OCI-LY7 (cell line): Measurements from ENCODE around the gene DPP10. TPM values are rescaled to one million over a fixed set of nuclear protein-coding genes. Genes with fewer than 3 reads are reported as not detected.

Source experiments
- BruUV-seq: library from RNA; stranded (reverse); fragments of 400-500 nt; replicated peaks from 2 replicates; lab custom pipeline; 2021; lab: Mats Ljungman, UMichigan
- CTCF ChIA-PET: fragments of 300-600 bp; sonication (Branson Sonifier 250); formaldehyde crosslinking; loops from one replicate; lab custom pipeline; 2022; ENCODE audit warnings: antibody characterized with exemption; ENCODE audit not compliant: unreplicated experiment; lab: Charles Lee
- POLR2A ChIA-PET: fragments of 300-600 bp; sonication (Branson Sonifier 250); formaldehyde crosslinking; loops from one replicate; lab custom pipeline; 2022; ENCODE audit warnings: antibody characterized with exemption; lab: Charles Lee
- DNase-seq: peaks from one replicate; pipeline ENCODE4 v3.0.0-alpha.2; 2015; ENCODE audit warnings: low spot score
- H2AFZ ChIP-seq: fragments of 200-600 bp; sonication (generic), shearing (Covaris generic); 2 replicates; pipeline ENCODE4 v1.6.1; 2014; ENCODE audit warnings: mild to moderate bottlenecking, antibody characterized with exemption, low read length, moderate library complexity
- H3K27ac ChIP-seq: fragments of 200-600 bp; sonication (generic); 2 replicates; pipeline ENCODE4 v1.5.1; 2014; ENCODE audit warnings: mixed run types, low read depth, mild to moderate bottlenecking, moderate library complexity, low read length, inconsistent platforms; ENCODE audit not compliant: poor library complexity, severe bottlenecking
- H3K36me3 ChIP-seq: fragments of 200-600 bp; sonication (generic); 2 replicates; pipeline ENCODE4 v1.6.1; 2014; ENCODE audit warnings: mild to moderate bottlenecking, antibody characterized with exemption, low read length, moderate library complexity, mixed read lengths; ENCODE audit not compliant: insufficient read depth
- H3K4me1 ChIP-seq: fragments of 200-600 bp; sonication (generic); 2 replicates; pipeline ENCODE4 v1.5.1; 2014; ENCODE audit warnings: mild to moderate bottlenecking, low read length; ENCODE audit not compliant: insufficient read depth, poor library complexity, severe bottlenecking
- H3K4me2 ChIP-seq: fragments of 200-600 bp; sonication (generic); 2 replicates; pipeline ENCODE4 v1.6.1; 2014; ENCODE audit warnings: mild to moderate bottlenecking, low read length
- H3K4me3 ChIP-seq: fragments of 200-600 bp; sonication (generic); 2 replicates; pipeline ENCODE4 v1.5.1; 2014; ENCODE audit warnings: mild to moderate bottlenecking, low read depth, low read length; ENCODE audit not compliant: poor library complexity, severe bottlenecking
- H3K79me2 ChIP-seq: fragments of 200-600 bp; sonication (generic); 2 replicates; pipeline ENCODE4 v1.6.1; 2016; ENCODE audit warnings: low read depth, mild to moderate bottlenecking, low read length, moderate library complexity, mixed read lengths; ENCODE audit not compliant: insufficient read depth
- H3K9me2 ChIP-seq: fragments of 200-600 bp; sonication (generic); 2 replicates; pipeline ENCODE4 v1.6.1; 2016; ENCODE audit warnings: mild to moderate bottlenecking, low read length, mixed read lengths; ENCODE audit not compliant: insufficient read depth
- H3K9me3 ChIP-seq: fragments of 200-600 bp; sonication (generic); 2 replicates; pipeline ENCODE4 v1.6.1; 2014; ENCODE audit warnings: mild to moderate bottlenecking, mixed run types, low read length, mixed read lengths
- H4K20me1 ChIP-seq: fragments of 200-600 bp; sonication (generic); 2 replicates; pipeline ENCODE4 v1.6.1; 2014; ENCODE audit warnings: mild to moderate bottlenecking, antibody characterized with exemption, low read length, moderate library complexity, mixed read lengths; ENCODE audit not compliant: insufficient read depth
- EZH2phosphoT487 ChIP-seq: fragments of 200-600 bp; sonication (generic); IDR thresholded peaks from 2 replicates; pipeline ENCODE4 v1.6.1; 2018; ENCODE audit warnings: low read depth, borderline replicate concordance, mild to moderate bottlenecking, mixed run types, antibody characterized with exemption, low read length, moderate library complexity, mixed read lengths
- intact Hi-C: fragments of 100-400 bp; cut with micrococcal nuclease; formaldehyde crosslinking; loops from one replicate; pipeline ENCODE4 v1.10.0; 2022; ENCODE audit not compliant: unreplicated experiment
- total RNA-seq, 2 experiments: library from RNA; depleted of rRNA in 1 of 2; stranded (reverse); fragments of >200 nt in 1 of 2; shearing (Covaris generic) in 1 of 2; gene quantifications; 2 replicates each; pipeline ENCODE4 v1.2.3, GENCODE V29; 2014 to 2022
- TF ChIP-seq, protein P1 (sequence below): fragments of 200-600 bp; sonication (generic); conservative IDR thresholded peaks from 2 replicates; pipeline ENCODE4 v1.5.1; 2014; ENCODE audit warnings: mild to moderate bottlenecking, antibody characterized with exemption, low read length, moderate library complexity, mixed read lengths

Gene DPP10
- total RNA-seq, 2 experiments from 2014 or later = not detected

DNA sequence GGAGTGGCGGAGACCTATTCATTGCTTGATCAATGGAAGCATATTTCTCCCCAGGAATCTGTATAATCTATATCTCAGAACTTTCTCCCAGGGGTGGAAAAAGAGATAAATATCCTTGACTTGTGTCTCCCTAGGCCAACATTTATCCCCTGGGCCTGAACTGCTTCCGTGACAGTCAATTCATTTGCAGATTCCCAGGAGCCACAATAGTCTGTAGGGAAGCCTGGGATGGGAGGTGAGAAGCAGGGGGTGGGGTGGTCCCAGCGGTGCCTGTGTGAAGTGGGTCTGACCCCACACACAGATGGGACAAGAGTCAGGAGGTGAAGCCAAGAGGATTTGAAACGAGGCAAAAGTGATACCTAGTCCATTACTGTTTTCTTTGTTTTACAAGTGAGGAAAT is 166.8 kb downstream of the DPP10 start:
- H3K79me2 ChIP-seq = no peaks in the 10 kb centered on the region
- ChIA-PET CTCF (no interaction called here), POLR2A (no interaction called here)
- no peaks in the 10 kb centered on the region for H3K9me2 ChIP-seq
- no peak for TF ChIP-seq EZH2phosphoT487
- TF ChIP-seq, protein P1, sequence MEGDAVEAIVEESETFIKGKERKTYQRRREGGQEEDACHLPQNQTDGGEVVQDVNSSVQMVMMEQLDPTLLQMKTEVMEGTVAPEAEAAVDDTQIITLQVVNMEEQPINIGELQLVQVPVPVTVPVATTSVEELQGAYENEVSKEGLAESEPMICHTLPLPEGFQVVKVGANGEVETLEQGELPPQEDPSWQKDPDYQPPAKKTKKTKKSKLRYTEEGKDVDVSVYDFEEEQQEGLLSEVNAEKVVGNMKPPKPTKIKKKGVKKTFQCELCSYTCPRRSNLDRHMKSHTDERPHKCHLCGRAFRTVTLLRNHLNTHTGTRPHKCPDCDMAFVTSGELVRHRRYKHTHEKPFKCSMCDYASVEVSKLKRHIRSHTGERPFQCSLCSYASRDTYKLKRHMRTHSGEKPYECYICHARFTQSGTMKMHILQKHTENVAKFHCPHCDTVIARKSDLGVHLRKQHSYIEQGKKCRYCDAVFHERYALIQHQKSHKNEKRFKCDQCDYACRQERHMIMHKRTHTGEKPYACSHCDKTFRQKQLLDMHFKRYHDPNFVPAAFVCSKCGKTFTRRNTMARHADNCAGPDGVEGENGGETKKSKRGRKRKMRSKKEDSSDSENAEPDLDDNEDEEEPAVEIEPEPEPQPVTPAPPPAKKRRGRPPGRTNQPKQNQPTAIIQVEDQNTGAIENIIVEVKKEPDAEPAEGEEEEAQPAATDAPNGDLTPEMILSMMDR = no peak
- intact Hi-C loops = no loop called here
- H2AFZ ChIP-seq = no peak overlapping the region
- H3K4me2 ChIP-seq = no peak overlapping the region
- H3K4me3 ChIP-seq = no peak overlapping the region
- H3K4me1 ChIP-seq = no peaks in the 10 kb centered on the region
- no peaks in the 10 kb centered on the region for H3K36me3 ChIP-seq
- no peak overlapping the region for H3K27ac ChIP-seq
- no TSS peak for BruUV-seq
- DNase-seq = no peak
- no peaks in the 10 kb centered on the region for H4K20me1 ChIP-seq
- H3K9me3 ChIP-seq = no peaks in the 10 kb centered on the region

DNA sequence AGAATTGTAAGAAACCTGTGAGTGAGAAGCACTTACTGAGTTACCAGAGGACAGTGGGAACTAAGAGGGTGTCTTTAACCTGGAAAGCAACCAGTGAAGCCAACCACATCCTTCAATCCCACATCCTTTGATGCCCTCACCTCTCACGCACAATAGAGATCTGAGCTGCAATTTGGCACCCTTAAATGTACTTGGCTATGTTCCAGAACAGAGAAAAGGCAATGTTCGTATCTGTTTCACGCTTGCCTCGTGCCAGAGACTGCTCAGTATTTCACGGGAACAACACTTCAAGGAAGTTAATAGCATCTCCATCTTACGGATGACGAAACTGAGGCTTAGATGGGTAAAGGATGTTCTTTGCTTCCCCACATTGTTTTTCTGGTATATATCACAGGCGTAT is 167.4 kb downstream of the DPP10 start:
- H3K9me3 ChIP-seq = no peaks in the 10 kb centered on the region
- intact Hi-C loops = no loop called here
- H3K79me2 ChIP-seq = no peaks in the 10 kb centered on the region
- H3K27ac ChIP-seq = no peak overlapping the region
- no peak overlapping the region for H3K4me2 ChIP-seq
- H3K9me2 ChIP-seq = no peaks in the 10 kb centered on the region
- H3K36me3 ChIP-seq = no peaks in the 10 kb centered on the region
- no TSS peak for BruUV-seq
- POLR2A ChIA-PET = no interaction called here
- DNase-seq = no peak
- TF ChIP-seq, protein P1 = no peak
- no peak for TF ChIP-seq EZH2phosphoT487
- no peaks in the 10 kb centered on the region for H3K4me1 ChIP-seq
- no peaks in the 10 kb centered on the region for H4K20me1 ChIP-seq
- CTCF ChIA-PET = no interaction called here
- H2AFZ ChIP-seq = no peak overlapping the region
- H3K4me3 ChIP-seq = no peak overlapping the region

DNA sequence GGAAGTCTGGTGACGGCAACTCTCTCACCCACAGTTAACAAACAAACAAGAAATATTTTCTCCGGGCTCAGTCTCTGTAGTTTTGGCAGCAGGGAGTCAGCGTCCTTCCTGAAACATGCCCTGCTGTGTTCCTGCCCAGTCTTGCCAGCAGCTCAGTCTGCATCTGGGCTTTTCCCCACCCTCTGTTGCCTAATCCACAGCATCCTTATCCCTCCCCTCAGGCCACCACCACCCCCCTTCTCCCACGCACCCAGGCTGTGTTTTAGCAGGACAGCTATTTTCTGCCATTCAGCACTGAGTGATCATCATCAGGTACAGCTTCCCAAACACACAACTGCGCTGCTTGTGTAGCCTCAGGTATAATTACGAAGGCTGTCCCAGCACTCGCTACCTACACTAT is 168.2 kb downstream of the DPP10 start:
- BruUV-seq = no TSS peak
- H2AFZ ChIP-seq = no peak overlapping the region

More for the DNA sequence above, 168.2 kb downstream of the DPP10 start:
- Histone ChIP-seq H3K4me2 (no peak overlapping the region), H3K9me3 (no peaks in the 10 kb centered on the region), H3K9me2 (no peaks in the 10 kb centered on the region), H3K4me3 (no peak overlapping the region), H3K27ac (no peak overlapping the region), H3K4me1 (no peaks in the 10 kb centered on the region), H4K20me1 (no peaks in the 10 kb centered on the region), H3K79me2 (no peaks in the 10 kb centered on the region), H3K36me3 (no peaks in the 10 kb centered on the region)
- no peak for DNase-seq
- ChIA-PET CTCF (no interaction called here), POLR2A (interaction anchor here (0.5 kb wide), 1 partner anchor 22 kb away, joined by 3 read pairs; no protein-coding TSS in a partner anchor)
- TF ChIP-seq, protein P1 = no peak
- no peak for TF ChIP-seq EZH2phosphoT487
- intact Hi-C loops = no loop called here
